ENCODE results near the gene OR52E6. TPM values are rescaled to one million over a fixed set of nuclear protein-coding genes. Genes with fewer than 3 reads are reported as not detected.

Gene OR52E6
- not detected in 2 replicates for total RNA-seq

DNA sequence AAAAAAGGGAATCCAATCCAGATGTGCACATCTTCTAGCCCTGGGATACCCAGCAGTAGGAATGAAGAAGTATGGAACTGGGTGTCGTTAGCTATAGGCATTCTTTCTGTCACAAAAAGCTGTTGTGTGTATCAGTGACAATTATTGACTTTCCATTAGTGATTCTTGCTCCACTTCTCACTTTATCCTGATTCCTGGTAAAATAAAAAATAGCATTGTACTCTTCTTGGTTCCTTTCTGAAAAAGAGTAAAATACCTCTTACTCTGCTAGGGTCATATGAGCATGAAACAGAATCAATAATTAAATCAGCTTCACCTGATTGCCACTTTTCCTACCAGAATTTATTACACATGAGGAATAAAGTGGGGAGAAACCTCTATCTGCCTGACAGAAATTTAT, at the start of gene OR52E6:
Gene OR52E6, minus strand, starts transcription at position 101 of the 400 bp plus-strand sequence. Its CDS starts 0 bp downstream, at position 101.

GRCh38 chr11:5880329-5880728, 38.6 kb upstream of the OR52E6 start, which contains the start of gene OR52E4:
TSS of gene OR52E4 (plus strand) at chr11:5880629. CDS start at chr11:5884293, 3,664 bp downstream.

GRCh38 chr11:5857590-5857989, 15.9 kb upstream of the OR52E6 start, which contains the start of gene OR52E8:
TSS of gene OR52E8 (minus strand) at chr11:5857690. CDS start at chr11:5857690, 0 bp downstream.

DNA sequence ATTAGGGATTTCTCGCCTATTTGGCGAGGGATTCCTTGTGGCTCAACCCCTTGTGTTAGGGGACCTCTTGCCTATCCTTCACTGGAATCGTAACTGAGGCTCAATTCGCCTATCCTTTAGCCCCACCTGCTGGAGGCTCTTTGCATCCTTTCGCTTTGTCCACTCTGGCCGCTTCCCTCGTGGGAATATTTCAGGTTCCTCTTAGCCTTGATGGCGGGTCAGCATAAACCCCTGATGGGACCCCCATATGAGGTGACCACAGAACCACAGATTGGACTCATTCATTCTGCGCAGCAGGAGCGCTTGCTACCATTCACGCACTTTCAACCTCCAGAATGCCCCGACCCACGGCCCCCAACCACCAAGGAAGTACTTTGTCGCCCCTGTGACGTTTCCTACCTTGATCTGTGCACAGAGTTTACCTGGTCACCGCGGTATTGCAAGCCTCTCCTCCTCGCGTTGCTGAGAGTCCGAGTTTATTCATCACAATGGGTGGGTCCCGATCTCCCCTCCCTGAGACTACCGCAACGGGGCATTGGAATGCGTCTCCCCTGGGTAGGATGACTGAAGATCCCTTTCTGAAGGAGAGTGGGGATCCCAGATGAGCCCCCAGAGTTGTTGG, 33.1 kb downstream of the OR52E6 start, which contains the start of gene OR52N2:
Gene OR52N2, plus strand, starts transcription at position 425 of the 622 bp plus-strand sequence. CDS start 11,412 bp downstream, outside the sequence.

DNA sequence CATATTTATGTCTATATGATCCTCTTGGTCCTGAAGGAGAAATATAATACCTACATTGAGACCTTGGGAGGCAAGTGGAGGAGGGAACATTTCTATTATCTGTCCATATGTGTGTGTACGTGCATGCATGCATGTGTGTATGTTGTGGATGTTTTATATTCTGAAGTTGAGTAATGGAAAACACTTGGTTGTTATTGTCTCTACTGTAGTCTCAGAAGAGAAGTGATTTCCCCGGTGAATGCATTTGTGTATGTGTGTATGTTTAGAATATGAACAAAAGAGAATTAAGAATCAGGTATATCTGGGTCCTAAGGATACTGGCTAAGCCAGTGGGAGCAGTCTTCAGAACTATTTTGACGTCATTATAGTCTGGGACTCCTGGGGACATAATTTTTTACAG, 50.5 kb downstream of the OR52E6 start, which contains the start of gene OR52N1:
Gene OR52N1, minus strand, starts transcription at position 101 of the 400 bp plus-strand sequence. CDS start 2,449 bp downstream, outside the sequence.

Other genes with a start within 250 kb of the OR52E6 start
- gene TRIM6, start 245.3 kb downstream of the OR52E6 start, total RNA-seq = 4.8 and 8.7 TPM in 2 replicates
- gene TRIM34, start 216.9 kb downstream of the OR52E6 start, total RNA-seq = 10.7 and 16.7 TPM in 2 replicates
- gene TRIM5, start 156.8 kb downstream of the OR52E6 start, total RNA-seq = 39.2 and 54.7 TPM in 2 replicates
- 134 and 153 TPM in 2 replicates for gene TRIM22, start 152.1 kb downstream of the OR52E6 start, total RNA-seq
- not detected in 2 replicates for gene OR56B1, start 105.4 kb downstream of the OR52E6 start, total RNA-seq
- gene OR52N4, start 87.7 kb downstream of the OR52E6 start, total RNA-seq = not detected in 2 replicates
- gene OR52N5, start 58.5 kb downstream of the OR52E6 start, total RNA-seq = not detected in 2 replicates
- 0.09 TPM in 1 of 2 replicates, not detected in the other for gene OR52N1, start 50.6 kb downstream of the OR52E6 start, total RNA-seq
- not detected in 2 replicates for gene OR52N2, start 33.0 kb downstream of the OR52E6 start, total RNA-seq
- not detected in 2 replicates for gene OR52E8, start 15.8 kb upstream of the OR52E6 start, total RNA-seq
- not detected in 2 replicates for gene OR52E4, start 38.7 kb upstream of the OR52E6 start, total RNA-seq
- gene OR52E5, start 51.3 kb upstream of the OR52E6 start, total RNA-seq = not detected in 2 replicates
- gene OR56A3, start 100.4 kb upstream of the OR52E6 start, total RNA-seq = not detected in 2 replicates
- not detected in 2 replicates for gene OR56A5, start 126.6 kb upstream of the OR52E6 start, total RNA-seq
- gene OR52L1, start 145.1 kb upstream of the OR52E6 start, total RNA-seq = not detected in 2 replicates
- gene OR56A4, start 165.0 kb upstream of the OR52E6 start, total RNA-seq = not detected in 2 replicates
- under 0.01 TPM in 1 of 2 replicates, not detected in the other for gene OR56A1, start 188.9 kb upstream of the OR52E6 start, total RNA-seq

Data from smooth muscle cell of the umbilical artery (primary cell).